Measurements from ENCODE around the gene PCSK6. TPM values are rescaled to one million over a fixed set of nuclear protein-coding genes. Genes with fewer than 3 reads are reported as not detected.

Gene PCSK6
- total RNA-seq, 1 experiment from 2014 or later: 3.7 TPM

GRCh38 chr15:101323793-101324523, 165.5 kb downstream of the PCSK6 start:
- CTCF ChIA-PET: no interaction called here
- POLR2A ChIA-PET (ENCODE audit: unreplicated experiment): no interaction called here

GRCh38 chr15:101322854-101323477, 166.5 kb downstream of the PCSK6 start:
- H3K27me3 ChIP-seq (ENCODE audit: low read length): peaks cover 66% of the 10 kb centered on the region
- H3K79me2 ChIP-seq (ENCODE audit: low read length): no peaks in the 10 kb centered on the region
- ChIA-PET CTCF (no interaction called here), POLR2A (ENCODE audit: unreplicated experiment) (no interaction called here)
- no peak overlapping the region for H3K4me2 ChIP-seq (ENCODE audit: low read length)
- DNase-seq (no peak), ATAC-seq (no peak)
- no peaks in the 10 kb centered on the region for H3K4me1 ChIP-seq (ENCODE audit: insufficient read depth, low read length)
- H3K9me3 ChIP-seq (ENCODE audit: low read length): no peaks in the 10 kb centered on the region
- H3K36me3 ChIP-seq (ENCODE audit: low read depth, low read length): no peaks in the 10 kb centered on the region
- BruUV-seq (replicated peaks): no TSS peak
- no peaks in the 10 kb centered on the region for H4K20me1 ChIP-seq (ENCODE audit: low read length)
- intact Hi-C loops (cut with micrococcal nuclease): no loop called here
- H3K27ac ChIP-seq (ENCODE audit: low read length): no peak overlapping the region
- no peaks in the 10 kb centered on the region for H3F3A ChIP-seq (ENCODE audit: low read length, unreplicated experiment)
- TF ChIP-seq EZH2phosphoT487 (IDR thresholded peaks at IDR 0.05; ENCODE audit: borderline replicate concordance, low read length) (no peak), EZH2 (IDR thresholded peaks at IDR 0.05; ENCODE audit: low read length, unreplicated experiment) (no peak), CTCF (conservative IDR thresholded peaks at IDR 0.05; ENCODE audit: low read depth, low read length) (no peak)
- H3K9me2 ChIP-seq (replicated peaks; ENCODE audit: low read length): no peaks in the 10 kb centered on the region
- H3K9ac ChIP-seq (ENCODE audit: low read length): no peak overlapping the region
- no peak overlapping the region for H3K4me3 ChIP-seq (ENCODE audit: low read length)
- no peak overlapping the region for H2AFZ ChIP-seq (ENCODE audit: low read length)

More at GRCh38 chr15:101323793-101324523, 165.5 kb downstream of the PCSK6 start:
- Histone ChIP-seq H3K4me1 (ENCODE audit: insufficient read depth, low read length) (no peaks in the 10 kb centered on the region), H3K9ac (ENCODE audit: low read length) (no peak overlapping the region), H3K4me3 (ENCODE audit: low read length) (no peak overlapping the region), H3K9me2 (replicated peaks; ENCODE audit: low read length) (no peaks in the 10 kb centered on the region), H3K27me3 (ENCODE audit: low read length) (peaks cover 66% of the 10 kb centered on the region), H3F3A (ENCODE audit: low read length, unreplicated experiment) (no peaks in the 10 kb centered on the region), H3K27ac (ENCODE audit: low read length) (no peak overlapping the region), H3K4me2 (ENCODE audit: low read length) (no peak overlapping the region), H3K9me3 (ENCODE audit: low read length) (no peaks in the 10 kb centered on the region), H2AFZ (ENCODE audit: low read length) (no peak overlapping the region), H3K36me3 (ENCODE audit: low read depth, low read length) (no peaks in the 10 kb centered on the region), H4K20me1 (ENCODE audit: low read length) (no peaks in the 10 kb centered on the region), H3K79me2 (ENCODE audit: low read length) (no peaks in the 10 kb centered on the region)
- intact Hi-C loops (cut with micrococcal nuclease): no loop called here
- BruUV-seq (replicated peaks): no TSS peak
- ATAC-seq (no peak), DNase-seq (no peak)
- no peak for TF ChIP-seq CTCF (conservative IDR thresholded peaks at IDR 0.05; ENCODE audit: low read depth, low read length)
- no peak for TF ChIP-seq EZH2 (IDR thresholded peaks at IDR 0.05; ENCODE audit: low read length, unreplicated experiment)
- no peak for TF ChIP-seq EZH2phosphoT487 (IDR thresholded peaks at IDR 0.05; ENCODE audit: borderline replicate concordance, low read length)

Measured in PC-3 (cell line).